Gastroesophageal sphincter (tissue), 4 donors: ENCODE measurements around the gene PIK3R3. TPM values are rescaled to one million over a fixed set of nuclear protein-coding genes. Genes with fewer than 3 reads are reported as not detected.

ENCODE experiments used
- ATAC-seq: fragments of 150-250 bp; one replicate; pipeline ENCODE4 v1.9.1; 2016; ENCODE audit warnings: mild to moderate bottlenecking, moderate library complexity
- H3K27ac ChIP-seq, 4 donors: fragments of 200-600 bp; sonication (generic) in 3 of 4; 1 replicate in 3 of 4; 2 replicates in 1 of 4; pipeline ENCODE4 v1.5.1; 2016 to 2019
- H3K27me3 ChIP-seq: fragments of 200-600 bp; sonication (generic); one replicate; pipeline ENCODE4 v1.5.1; 2019
- H3K36me3 ChIP-seq, 2 donors: fragments of 200-600 bp; sonication (generic); one replicate each; pipeline ENCODE4 v1.5.1; 2019; ENCODE audit warnings: control low read depth in 1 of 2
- H3K4me1 ChIP-seq, 3 donors: fragments of 200-600 bp; sonication (generic); 1 replicate in 2 of 3; 2 replicates in 1 of 3; pipeline ENCODE4 v1.5.1; 2016 to 2019; ENCODE audit warnings: control low read depth in 2 of 3
- H3K4me3 ChIP-seq, 2 donors: fragments of 200-600 bp; sonication (generic); one replicate each; pipeline ENCODE4 v1.5.1; 2019; ENCODE audit warnings: mild to moderate bottlenecking in 1 of 2, moderate library complexity in 1 of 2
- H3K9me3 ChIP-seq, 3 donors: fragments of 200-600 bp; sonication (generic); one replicate each; pipeline ENCODE4 v1.5.1; 2017 to 2019; ENCODE audit warnings: control low read depth in 2 of 3
- EP300 ChIP-seq: sonication (generic); formaldehyde crosslinking; IDR thresholded peaks from one replicate; pipeline ENCODE4 v1.6.1; 2017; ENCODE audit warnings: antibody characterized with exemption, mild to moderate bottlenecking
- POLR2A ChIP-seq, 2 donors: fragments of 450-650 bp; IDR thresholded peaks; one replicate each; pipeline ENCODE4 v1.6.1; 2017; ENCODE audit warnings: antibody characterized with exemption in 2 of 2, mild to moderate bottlenecking in 2 of 2, moderate library complexity in 1 of 2
- POLR2AphosphoS5 ChIP-seq: sonication (generic); formaldehyde crosslinking; IDR thresholded peaks from one replicate; pipeline ENCODE4 v1.6.1; 2017; ENCODE audit warnings: antibody characterized with exemption
- WGBS, 2 donors: methylation state at CpG; one replicate each; pipeline ENCODE4 v1.1.5; 2018; ENCODE audit warnings: low coverage in 1 of 2; 5-methylcytosine and 5-hydroxymethylcytosine counted together
- total RNA-seq, 4 donors: library from RNA; depleted of rRNA; stranded (reverse); fragments of >200 nt; gene quantifications; one replicate each; pipeline ENCODE4 v1.1.0, GENCODE V29; 2016
- TF ChIP-seq, protein P1 (sequence below), 4 experiments: fragments of 200-600 bp in 2 of 4; fragments of 450-650 bp in 2 of 4; sonication (generic) in 1 of 4; IDR thresholded peaks; one replicate each; pipeline ENCODE4 v1.5.1; 2017 to 2019; ENCODE audit warnings: antibody characterized with exemption in 4 of 4, mild to moderate bottlenecking in 2 of 4, moderate library complexity in 2 of 4

Gene PIK3R3
- total RNA-seq, 4 donors from 2014 or later: 21.7 to 34.7 (median 28.2) TPM

DNA sequence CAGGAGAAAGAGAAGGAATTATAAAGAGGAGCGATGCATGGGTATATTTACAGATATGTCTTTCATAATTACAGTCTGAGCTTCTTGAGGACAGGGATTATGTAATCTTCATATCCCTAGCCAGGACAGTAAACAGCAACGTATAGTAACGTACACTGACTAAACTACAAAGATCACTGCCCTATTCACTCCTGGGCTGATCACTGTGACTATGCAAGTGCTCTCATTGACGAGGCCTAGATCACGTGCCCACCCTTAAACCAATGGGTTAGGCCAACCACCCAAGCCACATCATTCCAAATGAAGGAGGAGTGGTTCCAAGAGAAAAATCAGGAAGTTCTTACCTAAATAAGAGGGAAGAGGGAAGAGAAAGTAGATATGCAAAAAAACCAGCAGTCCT, 18.5 kb downstream of the PIK3R3 start:
- Histone ChIP-seq H3K27ac (no peak overlapping the region), H3K4me3 (no peak overlapping the region), H3K36me3 (no peaks in the 10 kb centered on the region), H3K9me3 (no peaks in the 10 kb centered on the region), H3K4me1 (peaks cover 0 to 16% (median 0%) of the 10 kb centered on the region in 3 donors), H3K27me3 (no peaks in the 10 kb centered on the region)
- TF ChIP-seq, protein P1, sequence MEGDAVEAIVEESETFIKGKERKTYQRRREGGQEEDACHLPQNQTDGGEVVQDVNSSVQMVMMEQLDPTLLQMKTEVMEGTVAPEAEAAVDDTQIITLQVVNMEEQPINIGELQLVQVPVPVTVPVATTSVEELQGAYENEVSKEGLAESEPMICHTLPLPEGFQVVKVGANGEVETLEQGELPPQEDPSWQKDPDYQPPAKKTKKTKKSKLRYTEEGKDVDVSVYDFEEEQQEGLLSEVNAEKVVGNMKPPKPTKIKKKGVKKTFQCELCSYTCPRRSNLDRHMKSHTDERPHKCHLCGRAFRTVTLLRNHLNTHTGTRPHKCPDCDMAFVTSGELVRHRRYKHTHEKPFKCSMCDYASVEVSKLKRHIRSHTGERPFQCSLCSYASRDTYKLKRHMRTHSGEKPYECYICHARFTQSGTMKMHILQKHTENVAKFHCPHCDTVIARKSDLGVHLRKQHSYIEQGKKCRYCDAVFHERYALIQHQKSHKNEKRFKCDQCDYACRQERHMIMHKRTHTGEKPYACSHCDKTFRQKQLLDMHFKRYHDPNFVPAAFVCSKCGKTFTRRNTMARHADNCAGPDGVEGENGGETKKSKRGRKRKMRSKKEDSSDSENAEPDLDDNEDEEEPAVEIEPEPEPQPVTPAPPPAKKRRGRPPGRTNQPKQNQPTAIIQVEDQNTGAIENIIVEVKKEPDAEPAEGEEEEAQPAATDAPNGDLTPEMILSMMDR (IDR thresholded peaks at IDR 0.05): no peak
- TF ChIP-seq EP300 (no peak), POLR2AphosphoS5 (no peak), POLR2A (IDR thresholded peaks at IDR 0.05) (no peak)
- WGBS, 2 donors: 79 to 99% methylated on average over 5 of the region's 5 CpGs
- ATAC-seq: no peak

DNA sequence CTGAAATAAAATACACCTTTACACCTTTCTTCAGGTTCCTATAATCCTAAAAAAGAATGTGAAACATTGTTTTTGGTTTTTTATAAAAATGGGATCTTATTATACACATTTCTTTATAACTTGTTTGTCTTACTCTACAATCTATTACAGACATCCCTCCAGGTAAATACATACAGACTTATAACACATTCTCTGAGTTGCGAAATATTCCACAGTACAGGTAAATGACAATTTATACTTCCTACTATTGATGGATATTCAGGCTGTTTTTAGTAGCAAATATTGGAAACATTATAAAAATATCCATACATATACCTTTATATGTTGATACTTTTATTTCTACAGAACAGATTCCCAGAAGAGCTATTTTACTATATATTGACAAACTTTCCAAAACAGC, 20.3 kb downstream of the PIK3R3 start:
- H3K9me3 ChIP-seq: no peaks in the 10 kb centered on the region
- H3K4me1 ChIP-seq: peaks cover 0 to 11% (median 0%) of the 10 kb centered on the region in 3 donors
- no peaks in the 10 kb centered on the region for H3K36me3 ChIP-seq
- TF ChIP-seq POLR2AphosphoS5: no peak
- no peak for TF ChIP-seq POLR2A (IDR thresholded peaks at IDR 0.05)
- TF ChIP-seq EP300: no peak
- no peak overlapping the region for H3K27ac ChIP-seq
- no peak for ATAC-seq
- H3K4me3 ChIP-seq: no peak overlapping the region
- 90 to 100% methylated on average over 1 of the region's 1 CpG for WGBS, 2 donors
- no peaks in the 10 kb centered on the region for H3K27me3 ChIP-seq

DNA sequence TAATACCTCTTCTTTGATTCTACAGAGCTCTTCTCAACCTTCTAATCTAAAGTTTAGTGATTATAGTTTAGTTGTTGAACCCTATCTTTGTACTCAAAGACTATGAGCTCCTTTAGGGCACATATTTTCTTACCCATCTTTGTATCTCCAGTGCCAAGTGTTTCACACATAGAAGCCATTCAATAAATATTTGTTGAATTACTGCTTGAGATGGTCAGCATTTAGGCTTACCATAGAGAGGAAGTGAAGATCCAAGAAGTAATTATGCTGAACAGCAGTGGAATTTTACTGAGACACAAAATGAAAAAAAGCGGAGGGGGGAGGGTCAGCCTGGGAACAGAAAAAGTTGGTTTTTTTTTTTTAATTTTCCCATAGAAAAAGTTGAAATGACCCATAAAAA, 21.9 kb downstream of the PIK3R3 start:
- no peak overlapping the region for H3K27ac ChIP-seq
- ATAC-seq: no peak
- 63 to 91% methylated on average over 1 of the region's 1 CpG for WGBS, 2 donors
- H3K4me3 ChIP-seq: no peak overlapping the region
- TF ChIP-seq POLR2AphosphoS5 (no peak), POLR2A (IDR thresholded peaks at IDR 0.05) (no peak), EP300 (no peak)
- TF ChIP-seq, protein P1 (IDR thresholded peaks at IDR 0.05): no peak
- H3K27me3 ChIP-seq: no peaks in the 10 kb centered on the region
- H3K4me1 ChIP-seq: peaks cover 0 to 11% (median 0%) of the 10 kb centered on the region in 3 donors
- H3K9me3 ChIP-seq: no peaks in the 10 kb centered on the region
- no peaks in the 10 kb centered on the region for H3K36me3 ChIP-seq

DNA sequence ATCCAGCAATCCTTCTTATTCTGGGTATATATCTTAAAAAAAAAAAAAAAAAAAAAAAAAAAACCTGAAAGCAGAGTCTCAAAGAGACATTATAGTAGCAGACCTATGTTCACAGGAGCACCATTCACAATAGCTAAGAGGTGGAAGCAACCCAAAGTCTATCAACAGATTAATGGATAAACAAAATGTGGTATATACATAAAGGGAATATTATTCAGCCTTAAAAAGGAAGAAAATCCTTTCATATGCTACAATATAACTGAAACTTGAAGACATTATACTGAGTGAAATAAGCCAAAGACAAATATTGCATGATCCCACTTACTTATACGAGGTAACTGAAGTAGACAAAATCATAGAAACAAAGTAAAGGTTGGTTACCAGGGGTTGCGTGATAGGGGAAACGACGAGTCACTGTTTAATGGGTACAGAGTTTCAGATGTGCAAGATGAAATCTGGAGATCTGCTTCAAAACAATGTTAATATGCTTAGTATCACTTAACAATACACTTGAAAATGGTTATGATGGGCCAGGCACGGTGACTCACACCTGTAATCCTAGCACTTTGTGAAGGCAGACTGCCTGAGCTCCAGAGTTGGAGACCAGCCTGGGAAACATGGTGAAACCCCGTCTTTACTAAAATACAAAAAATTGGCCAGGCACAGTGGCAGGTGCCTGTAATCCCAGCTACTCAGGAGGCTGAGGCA, 29.5 kb downstream of the PIK3R3 start:
- no peak overlapping the region for H3K27ac ChIP-seq
- H3K36me3 ChIP-seq: no peaks in the 10 kb centered on the region
- H3K27me3 ChIP-seq: no peaks in the 10 kb centered on the region
- TF ChIP-seq POLR2A (IDR thresholded peaks at IDR 0.05): no peak
- no peak for TF ChIP-seq POLR2AphosphoS5
- TF ChIP-seq EP300: no peak
- TF ChIP-seq, protein P1 (IDR thresholded peaks at IDR 0.05): no peak
- H3K9me3 ChIP-seq: peaks cover 0 to 14% (median 0%) of the 10 kb centered on the region in 3 donors
- 82 to 91% methylated on average over 5 to 6 of the region's 6 CpGs for WGBS, 2 donors
- no peaks in the 10 kb centered on the region for H3K4me1 ChIP-seq
- no peak for ATAC-seq
- H3K4me3 ChIP-seq: no peak overlapping the region

DNA sequence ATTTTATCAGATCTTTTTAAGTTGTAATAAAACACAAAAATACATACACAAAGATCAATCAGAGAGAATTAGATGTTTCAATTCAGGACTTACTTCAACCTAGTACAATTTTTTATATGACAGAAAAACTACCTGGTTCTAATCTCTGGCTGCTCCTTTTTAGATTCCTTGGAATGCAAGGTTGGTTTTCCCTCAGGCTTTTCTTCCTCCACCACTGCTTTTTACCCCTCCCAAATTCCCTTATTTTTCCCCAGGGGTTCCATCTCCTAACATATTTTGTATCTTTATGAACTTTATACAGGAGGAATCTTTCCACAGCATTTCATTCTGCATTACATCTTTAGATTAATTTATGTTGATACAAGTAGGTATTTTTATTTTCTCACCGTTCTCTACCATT, 33.2 kb downstream of the PIK3R3 start:
- 100% methylated on average over 1 of the region's 1 CpG; no CpG with 5 or more reads in 1 of the 2 donors for WGBS, 2 donors
- H3K27ac ChIP-seq: no peak overlapping the region
- H3K4me3 ChIP-seq: no peak overlapping the region
- no peaks in the 10 kb centered on the region for H3K36me3 ChIP-seq
- TF ChIP-seq POLR2A (IDR thresholded peaks at IDR 0.05) (no peak), POLR2AphosphoS5 (no peak), EP300 (no peak)
- TF ChIP-seq, protein P1 (IDR thresholded peaks at IDR 0.05): no peak
- peaks cover 0 to 4% (median 0%) of the 10 kb centered on the region in 3 donors for H3K4me1 ChIP-seq
- peaks cover 0 to 14% (median 0%) of the 10 kb centered on the region in 3 donors for H3K9me3 ChIP-seq
- no peaks in the 10 kb centered on the region for H3K27me3 ChIP-seq
- no peak for ATAC-seq
